Progenitor cell of endocrine pancreas (in vitro differentiated cells): Measurements from ENCODE around the gene RBL2. TPM values are rescaled to one million over a fixed set of nuclear protein-coding genes. Genes with fewer than 3 reads are reported as not detected.
"Not testable (repeated sequence)": the region's sequence is repeated elsewhere in the genome, so short reads cannot be mapped to it uniquely, and the experiment has no call there.

Source experiments
- DNase-seq: peaks from one replicate; pipeline ENCODE4 v3.0.0; 2021; ENCODE audit warnings: low spot score; ENCODE audit not compliant: unreplicated experiment
- H3K27ac Mint-ChIP-seq: 2 replicates; pipeline ENCODE4 v1.8.0; 2021; ENCODE audit warnings: mild to moderate bottlenecking, moderate library complexity, mixed read lengths
- H3K27me3 Mint-ChIP-seq: 2 replicates; pipeline ENCODE4 v1.8.0; 2021; ENCODE audit warnings: mixed read lengths
- H3K36me3 Mint-ChIP-seq: 2 replicates; pipeline ENCODE4 v1.8.0; 2022; ENCODE audit warnings: mixed read lengths; ENCODE audit not compliant: insufficient read depth
- H3K4me1 Mint-ChIP-seq: 2 replicates; pipeline ENCODE4 v1.8.0; 2021; ENCODE audit warnings: low read depth, mixed read lengths
- H3K4me3 Mint-ChIP-seq: 2 replicates; pipeline ENCODE4 v1.8.0; 2021; ENCODE audit warnings: low read depth, mild to moderate bottlenecking, moderate library complexity, mixed read lengths
- H3K9me3 Mint-ChIP-seq: 2 replicates; pipeline ENCODE4 v1.8.0; 2021; ENCODE audit warnings: low read depth, mixed read lengths
- long read RNA-seq: library from polyadenylated mRNA; unstranded; transcript quantifications from one replicate; pipeline ENCODE4 v2.0.0, GENCODE V29; 2020
- total RNA-seq: library from RNA; stranded (reverse); gene quantifications from 2 replicates; pipeline ENCODE4 v1.2.1, GENCODE V29; 2021
- TF ChIP-seq, protein P1 (sequence below): fragments of 200-600 bp; sonication (generic); IDR thresholded peaks from one replicate; pipeline ENCODE4 v1.5.0; 2021; ENCODE audit warnings: antibody characterized with exemption, mild to moderate bottlenecking; ENCODE audit not compliant: unreplicated experiment

RBL2 gene, protein sequence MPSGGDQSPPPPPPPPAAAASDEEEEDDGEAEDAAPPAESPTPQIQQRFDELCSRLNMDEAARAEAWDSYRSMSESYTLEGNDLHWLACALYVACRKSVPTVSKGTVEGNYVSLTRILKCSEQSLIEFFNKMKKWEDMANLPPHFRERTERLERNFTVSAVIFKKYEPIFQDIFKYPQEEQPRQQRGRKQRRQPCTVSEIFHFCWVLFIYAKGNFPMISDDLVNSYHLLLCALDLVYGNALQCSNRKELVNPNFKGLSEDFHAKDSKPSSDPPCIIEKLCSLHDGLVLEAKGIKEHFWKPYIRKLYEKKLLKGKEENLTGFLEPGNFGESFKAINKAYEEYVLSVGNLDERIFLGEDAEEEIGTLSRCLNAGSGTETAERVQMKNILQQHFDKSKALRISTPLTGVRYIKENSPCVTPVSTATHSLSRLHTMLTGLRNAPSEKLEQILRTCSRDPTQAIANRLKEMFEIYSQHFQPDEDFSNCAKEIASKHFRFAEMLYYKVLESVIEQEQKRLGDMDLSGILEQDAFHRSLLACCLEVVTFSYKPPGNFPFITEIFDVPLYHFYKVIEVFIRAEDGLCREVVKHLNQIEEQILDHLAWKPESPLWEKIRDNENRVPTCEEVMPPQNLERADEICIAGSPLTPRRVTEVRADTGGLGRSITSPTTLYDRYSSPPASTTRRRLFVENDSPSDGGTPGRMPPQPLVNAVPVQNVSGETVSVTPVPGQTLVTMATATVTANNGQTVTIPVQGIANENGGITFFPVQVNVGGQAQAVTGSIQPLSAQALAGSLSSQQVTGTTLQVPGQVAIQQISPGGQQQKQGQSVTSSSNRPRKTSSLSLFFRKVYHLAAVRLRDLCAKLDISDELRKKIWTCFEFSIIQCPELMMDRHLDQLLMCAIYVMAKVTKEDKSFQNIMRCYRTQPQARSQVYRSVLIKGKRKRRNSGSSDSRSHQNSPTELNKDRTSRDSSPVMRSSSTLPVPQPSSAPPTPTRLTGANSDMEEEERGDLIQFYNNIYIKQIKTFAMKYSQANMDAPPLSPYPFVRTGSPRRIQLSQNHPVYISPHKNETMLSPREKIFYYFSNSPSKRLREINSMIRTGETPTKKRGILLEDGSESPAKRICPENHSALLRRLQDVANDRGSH
- 37.7 and 39.1 TPM in 2 replicates for total RNA-seq
- long read RNA-seq, partial matches to known transcripts = 17 of 25 reads
- long read RNA-seq, other reads (novel, unspliced or antisense) = 8 of 25 reads

DNA sequence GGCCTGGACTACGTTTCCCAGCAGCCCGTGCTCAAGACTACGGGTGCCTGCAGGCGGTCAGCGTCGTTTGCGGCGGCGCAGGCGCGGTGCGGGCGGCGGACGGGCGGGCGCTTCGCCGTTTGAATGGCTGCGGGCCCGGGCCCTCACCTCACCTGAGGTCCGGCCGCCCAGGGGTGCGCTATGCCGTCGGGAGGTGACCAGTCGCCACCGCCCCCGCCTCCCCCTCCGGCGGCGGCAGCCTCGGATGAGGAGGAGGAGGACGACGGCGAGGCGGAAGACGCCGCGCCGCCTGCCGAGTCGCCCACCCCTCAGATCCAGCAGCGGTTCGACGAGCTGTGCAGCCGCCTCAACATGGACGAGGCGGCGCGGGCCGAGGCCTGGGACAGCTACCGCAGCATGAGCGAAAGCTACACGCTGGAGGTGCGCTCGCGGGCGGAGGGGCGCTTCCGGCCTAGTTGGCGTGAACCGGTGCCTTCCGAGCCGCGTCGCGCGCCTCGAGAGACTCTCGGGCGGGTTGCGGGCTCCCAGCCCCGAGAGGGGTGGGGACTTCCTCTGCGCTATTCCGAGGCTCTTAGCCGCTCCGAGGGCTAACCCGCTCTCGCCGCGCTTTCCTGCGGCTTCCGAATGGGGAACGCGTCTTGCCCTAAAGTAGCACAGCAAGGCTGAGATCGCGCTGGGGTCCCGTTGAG lies at the start of gene RBL2:
TSS of gene RBL2 (plus strand) at position 95 of the 689 bp plus-strand sequence. CDS start at position 181, 86 bp downstream.
- Mint-ChIP-seq H3K4me3 (peak within 1 kb of the TSS; percentile 89), H3K4me1 (peaks cover 18% of the 10 kb centered on the region), H3K27me3 (no peaks in the 10 kb centered on the region), H3K36me3 (no peaks in the 10 kb centered on the region), H3K9me3 (peaks cover 3% of the 10 kb centered on the region), H3K27ac (peak within 1 kb of the TSS; percentile 99)
- peak; percentile 57 for DNase-seq
- TF ChIP-seq, protein P1, sequence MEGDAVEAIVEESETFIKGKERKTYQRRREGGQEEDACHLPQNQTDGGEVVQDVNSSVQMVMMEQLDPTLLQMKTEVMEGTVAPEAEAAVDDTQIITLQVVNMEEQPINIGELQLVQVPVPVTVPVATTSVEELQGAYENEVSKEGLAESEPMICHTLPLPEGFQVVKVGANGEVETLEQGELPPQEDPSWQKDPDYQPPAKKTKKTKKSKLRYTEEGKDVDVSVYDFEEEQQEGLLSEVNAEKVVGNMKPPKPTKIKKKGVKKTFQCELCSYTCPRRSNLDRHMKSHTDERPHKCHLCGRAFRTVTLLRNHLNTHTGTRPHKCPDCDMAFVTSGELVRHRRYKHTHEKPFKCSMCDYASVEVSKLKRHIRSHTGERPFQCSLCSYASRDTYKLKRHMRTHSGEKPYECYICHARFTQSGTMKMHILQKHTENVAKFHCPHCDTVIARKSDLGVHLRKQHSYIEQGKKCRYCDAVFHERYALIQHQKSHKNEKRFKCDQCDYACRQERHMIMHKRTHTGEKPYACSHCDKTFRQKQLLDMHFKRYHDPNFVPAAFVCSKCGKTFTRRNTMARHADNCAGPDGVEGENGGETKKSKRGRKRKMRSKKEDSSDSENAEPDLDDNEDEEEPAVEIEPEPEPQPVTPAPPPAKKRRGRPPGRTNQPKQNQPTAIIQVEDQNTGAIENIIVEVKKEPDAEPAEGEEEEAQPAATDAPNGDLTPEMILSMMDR = no peak

DNA sequence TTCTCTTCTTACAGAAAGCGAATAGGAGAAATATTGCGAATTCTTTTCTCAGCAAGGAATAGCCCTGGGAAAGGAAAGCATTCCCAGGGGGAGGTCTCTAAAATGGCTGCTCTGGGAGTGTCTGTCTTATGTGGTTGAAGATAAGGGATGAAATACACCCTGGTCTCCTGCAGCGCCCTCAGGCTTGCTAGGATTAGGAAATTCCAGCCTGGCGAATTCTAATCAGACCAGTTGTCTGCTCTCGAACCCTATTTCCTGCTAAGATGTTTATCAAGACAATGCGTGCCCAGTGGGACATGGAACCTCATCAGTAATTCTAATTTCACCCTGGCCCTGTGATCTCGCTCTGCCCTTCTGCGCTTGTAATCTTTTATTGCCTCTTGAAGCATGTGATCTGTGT lies 49.7 kb upstream of the RBL2 start:
- H3K9me3 Mint-ChIP-seq = peaks cover 19% of the 10 kb centered on the region
- not testable (repeated sequence) for H3K27me3 Mint-ChIP-seq, H3K27ac Mint-ChIP-seq, H3K4me3 Mint-ChIP-seq, H3K36me3 Mint-ChIP-seq, DNase-seq, H3K4me1 Mint-ChIP-seq

GRCh38 chr16:53404959-53405358 lies 29.3 kb upstream of the RBL2 start:
- TF ChIP-seq, protein P1 = no peak
- DNase-seq = no peak
- Mint-ChIP-seq H3K4me3 (no peak overlapping the region), H3K27me3 (no peaks in the 10 kb centered on the region), H3K9me3 (no peaks in the 10 kb centered on the region), H3K4me1 (no peaks in the 10 kb centered on the region), H3K36me3 (no peaks in the 10 kb centered on the region), H3K27ac (no peak overlapping the region)

DNA sequence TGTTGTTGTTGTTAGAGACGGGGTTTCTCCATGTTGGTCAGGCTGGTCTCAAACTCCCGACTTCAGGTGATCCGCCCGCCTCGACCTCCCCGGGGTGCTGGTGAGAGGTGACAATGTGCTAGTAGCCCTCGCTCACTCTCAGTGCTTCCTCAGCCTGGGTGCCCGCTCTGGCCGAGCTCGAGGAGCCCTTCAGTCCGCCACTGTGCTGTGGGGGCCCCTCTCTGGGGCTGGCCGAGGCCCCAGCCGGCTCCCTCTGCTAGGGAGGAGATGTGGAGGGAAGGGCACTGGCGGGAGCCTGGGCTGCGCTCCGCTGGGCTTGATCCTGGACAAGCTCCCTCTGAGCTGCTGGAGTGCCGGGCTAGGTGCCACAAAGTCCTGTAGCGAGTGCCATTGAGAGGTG lies 21.7 kb upstream of the RBL2 start:
- DNase-seq = no peak
- peaks cover 4% of the 10 kb centered on the region for H3K9me3 Mint-ChIP-seq
- no peak overlapping the region for H3K4me3 Mint-ChIP-seq
- peaks cover 1% of the 10 kb centered on the region for H3K36me3 Mint-ChIP-seq
- TF ChIP-seq, protein P1 = no peak
- no peaks in the 10 kb centered on the region for H3K27me3 Mint-ChIP-seq
- no peaks in the 10 kb centered on the region for H3K4me1 Mint-ChIP-seq
- H3K27ac Mint-ChIP-seq = no peak overlapping the region

DNA sequence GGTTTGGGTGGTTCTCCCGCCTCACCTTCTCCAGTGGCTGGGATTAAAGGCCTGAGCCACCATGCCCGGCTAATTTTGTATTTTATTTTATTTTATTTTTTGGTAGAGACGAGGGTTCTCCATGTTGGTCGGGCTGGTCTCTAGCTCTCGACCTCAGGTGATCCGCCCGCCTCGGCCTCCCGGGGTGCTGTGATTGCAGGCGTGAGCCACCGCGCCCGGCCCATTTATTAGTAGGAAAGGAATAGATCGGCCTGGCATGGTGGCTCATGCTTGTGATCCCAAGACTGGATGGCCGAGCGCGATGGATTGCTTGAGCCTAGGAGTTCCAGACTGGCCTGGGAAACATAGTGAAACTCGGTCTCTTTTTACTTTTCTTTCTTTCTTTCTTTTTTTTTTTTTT lies 20.4 kb upstream of the RBL2 start:
- no peak for DNase-seq
- TF ChIP-seq, protein P1 = no peak
- no peak overlapping the region for H3K27ac Mint-ChIP-seq
- H3K27me3 Mint-ChIP-seq = no peaks in the 10 kb centered on the region
- peaks cover 1% of the 10 kb centered on the region for H3K36me3 Mint-ChIP-seq
- H3K4me1 Mint-ChIP-seq = no peaks in the 10 kb centered on the region
- H3K4me3 Mint-ChIP-seq = no peak overlapping the region
- H3K9me3 Mint-ChIP-seq = peaks cover 4% of the 10 kb centered on the region
